ENCODE data around the gene TMF1. TPM values are rescaled to one million over a fixed set of nuclear protein-coding genes. Genes with fewer than 3 reads are reported as not detected.

TMF1 gene
- total and polyA plus RNA-seq, 10 of the 15 experiments (the other 5 are each of a cell fraction or from before 2014, with no cell fraction given), result 7.1 to 24.5 (median 18.6) TPM

- TF ChIP-seq, protein P1, sequence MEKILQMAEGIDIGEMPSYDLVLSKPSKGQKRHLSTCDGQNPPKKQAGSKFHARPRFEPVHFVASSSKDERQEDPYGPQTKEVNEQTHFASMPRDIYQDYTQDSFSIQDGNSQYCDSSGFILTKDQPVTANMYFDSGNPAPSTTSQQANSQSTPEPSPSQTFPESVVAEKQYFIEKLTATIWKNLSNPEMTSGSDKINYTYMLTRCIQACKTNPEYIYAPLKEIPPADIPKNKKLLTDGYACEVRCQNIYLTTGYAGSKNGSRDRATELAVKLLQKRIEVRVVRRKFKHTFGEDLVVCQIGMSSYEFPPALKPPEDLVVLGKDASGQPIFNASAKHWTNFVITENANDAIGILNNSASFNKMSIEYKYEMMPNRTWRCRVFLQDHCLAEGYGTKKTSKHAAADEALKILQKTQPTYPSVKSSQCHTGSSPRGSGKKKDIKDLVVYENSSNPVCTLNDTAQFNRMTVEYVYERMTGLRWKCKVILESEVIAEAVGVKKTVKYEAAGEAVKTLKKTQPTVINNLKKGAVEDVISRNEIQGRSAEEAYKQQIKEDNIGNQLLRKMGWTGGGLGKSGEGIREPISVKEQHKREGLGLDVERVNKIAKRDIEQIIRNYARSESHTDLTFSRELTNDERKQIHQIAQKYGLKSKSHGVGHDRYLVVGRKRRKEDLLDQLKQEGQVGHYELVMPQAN (conservative IDR thresholded peaks at IDR 0.05), result peak; percentile 62; the same call in 1 of the 2 replicates
- TF ChIP-seq NR2F1 (conservative IDR thresholded peaks at IDR 0.05), result peak; percentile 49; the same call in 1 of the 2 replicates
- TF ChIP-seq SMAD5 (IDR thresholded peaks at IDR 0.05; ENCODE audit: low read depth), result no peak
- TF ChIP-seq GABPA (IDR thresholded peaks at IDR 0.05; ENCODE audit: low read depth), result 0 out of 2 replicates have a peak, but pooled peaks have one; percentile 24
- peak; percentile 79 for TF ChIP-seq EED (IDR thresholded peaks at IDR 0.05; ENCODE audit: low read depth)
- TF ChIP-seq MAX (IDR thresholded peaks at IDR 0.05; ENCODE audit: low read depth, low read length), result peak; percentile 56; the same call in 1 of the 2 replicates
- peak; percentile 72 for TF ChIP-seq ZNF687 (IDR thresholded peaks at IDR 0.05)
- 0 out of 2 replicates have a peak, but pooled peaks have one; percentile 9 for TF ChIP-seq RAD21 (IDR thresholded peaks at IDR 0.05; ENCODE audit: insufficient read depth, low read depth, low read length)
- TF ChIP-seq, protein P2, sequence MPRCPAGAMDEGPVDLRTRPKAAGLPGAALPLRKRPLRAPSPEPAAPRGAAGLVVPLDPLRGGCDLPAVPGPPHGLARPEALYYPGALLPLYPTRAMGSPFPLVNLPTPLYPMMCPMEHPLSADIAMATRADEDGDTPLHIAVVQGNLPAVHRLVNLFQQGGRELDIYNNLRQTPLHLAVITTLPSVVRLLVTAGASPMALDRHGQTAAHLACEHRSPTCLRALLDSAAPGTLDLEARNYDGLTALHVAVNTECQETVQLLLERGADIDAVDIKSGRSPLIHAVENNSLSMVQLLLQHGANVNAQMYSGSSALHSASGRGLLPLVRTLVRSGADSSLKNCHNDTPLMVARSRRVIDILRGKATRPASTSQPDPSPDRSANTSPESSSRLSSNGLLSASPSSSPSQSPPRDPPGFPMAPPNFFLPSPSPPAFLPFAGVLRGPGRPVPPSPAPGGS (IDR thresholded peaks at IDR 0.05; ENCODE audit: borderline replicate concordance, insufficient read depth, low read depth, low read length, poor library complexity, severe bottlenecking), result peak; percentile 82
- peak; percentile 36; the same call in 1 of the 2 replicates for TF ChIP-seq RUNX3 (IDR thresholded peaks at IDR 0.05; ENCODE audit: low read length)
- no peak for TF ChIP-seq POU2F2 (IDR thresholded peaks at IDR 0.05; ENCODE audit: borderline replicate concordance, low read depth, low read length)
- no peak for TF ChIP-seq HDGF (IDR thresholded peaks at IDR 0.05)
- peak; percentile 23; the same call in 1 of the 2 replicates for TF ChIP-seq ZNF24 (IDR thresholded peaks at IDR 0.05)
- peak; percentile 71; the same call in 1 of the 2 replicates for TF ChIP-seq ZNF217 (IDR thresholded peaks at IDR 0.05)
- TF ChIP-seq SMARCA5 (IDR thresholded peaks at IDR 0.05), result peak; percentile 95
- no peak for TF ChIP-seq SRF (IDR thresholded peaks at IDR 0.05; ENCODE audit: low read depth in 2 of 2, low read length in 2 of 2)
- TF ChIP-seq ETV6 (conservative IDR thresholded peaks at IDR 0.05 in 1 of 2, IDR thresholded peaks at IDR 0.05 in 1 of 2; ENCODE audit: borderline replicate concordance in 1 of 2, low read depth in 1 of 2), result 0 out of 4 replicates have a peak, but pooled peaks of 1 of the 2 experiments have one; percentile 18
- no peak for TF ChIP-seq MLLT1 (IDR thresholded peaks at IDR 0.05)
These were observed 38.7 kb downstream of the TMF1 start, which contains the start of gene EOGT (continued) for GRCh38 chr3:69013253-69014021.

Measured in GM12878 (cell line).